A673 (cell line): ENCODE measurements around the gene FHIP2A. TPM values are rescaled to one million over a fixed set of nuclear protein-coding genes. Genes with fewer than 3 reads are reported as not detected.

Source experiments
- BruUV-seq: library from RNA; stranded (reverse); fragments of 400-500 nt; replicated peaks from 2 replicates; lab custom pipeline; 2021; lab: Mats Ljungman, UMichigan
- CTCF ChIA-PET: fragments of 300-600 bp; sonication (Branson Sonifier 250); formaldehyde crosslinking; loops from one replicate; lab custom pipeline; 2022; ENCODE audit warnings: antibody characterized with exemption; lab: Charles Lee
- POLR2A ChIA-PET: fragments of 300-600 bp; sonication (Branson Sonifier 250); formaldehyde crosslinking; loops from one replicate; lab custom pipeline; 2022; ENCODE audit warnings: antibody characterized with exemption; ENCODE audit not compliant: low non-redundant PET; lab: Charles Lee
- DNase-seq: peaks from one replicate; pipeline ENCODE4 v3.0.0-alpha.2; 2015; ENCODE audit warnings: low spot score
- H3K27ac ChIP-seq: fragments of 200-600 bp; sonication (generic); 2 replicates; pipeline ENCODE4 v1.5.1; 2016; ENCODE audit warnings: mixed run types, low read depth, mild to moderate bottlenecking, mixed read lengths, antibody characterized with exemption, low read length; ENCODE audit not compliant: poor library complexity, severe bottlenecking
- H3K27me3 ChIP-seq: fragments of 200-600 bp; sonication (generic); replicated peaks from 2 replicates; pipeline ENCODE4 v1.6.1; 2017; ENCODE audit warnings: mixed run types, low read depth, mild to moderate bottlenecking, mixed read lengths, antibody characterized with exemption, low read length; ENCODE audit not compliant: insufficient read depth, poor library complexity
- H3K36me3 ChIP-seq: fragments of 200-600 bp; sonication (generic); 2 replicates; pipeline ENCODE4 v1.6.1; 2016; ENCODE audit warnings: mixed run types, mild to moderate bottlenecking, mixed read lengths, antibody characterized with exemption, low read length; ENCODE audit not compliant: insufficient read depth, poor library complexity, severe bottlenecking
- H3K4me1 ChIP-seq: fragments of 200-600 bp; sonication (generic); 2 replicates; pipeline ENCODE4 v1.6.1; 2017; ENCODE audit warnings: mixed run types, mild to moderate bottlenecking, mixed read lengths, antibody characterized with exemption, low read length; ENCODE audit not compliant: insufficient read depth, poor library complexity, severe bottlenecking
- H3K4me3 ChIP-seq: fragments of 200-600 bp; sonication (generic); 2 replicates; pipeline ENCODE4 v1.5.1; 2016; ENCODE audit warnings: low read depth, mixed run types, mild to moderate bottlenecking, mixed read lengths, low read length; ENCODE audit not compliant: poor library complexity, severe bottlenecking
- H3K9me3 ChIP-seq: fragments of 200-600 bp; sonication (generic); 2 replicates; pipeline ENCODE4 v1.6.1; 2016; ENCODE audit warnings: mixed run types, low read depth, mild to moderate bottlenecking, mixed read lengths, antibody characterized with exemption, low read length; ENCODE audit not compliant: poor library complexity, severe bottlenecking
- CTCF ChIP-seq: fragments of 300-800, 200-600 bp; sonication (generic); conservative IDR thresholded peaks from 2 replicates; pipeline ENCODE4 v1.5.1; 2017; ENCODE audit warnings: low read depth, mild to moderate bottlenecking, antibody characterized with exemption, low read length, moderate library complexity, mixed read lengths
- EZH2 ChIP-seq: fragments of 200-600 bp; sonication (generic); IDR thresholded peaks from 2 replicates; pipeline ENCODE4 v1.6.1; 2017; ENCODE audit warnings: borderline replicate concordance, low read depth, mild to moderate bottlenecking, mixed read lengths, antibody characterized with exemption, low read length; ENCODE audit not compliant: poor library complexity, severe bottlenecking
- intact Hi-C: fragments of 100-400 bp; cut with micrococcal nuclease; formaldehyde crosslinking; loops from one replicate; pipeline ENCODE4 v1.10.0; 2022; ENCODE audit not compliant: unreplicated experiment
- total RNA-seq: library from RNA; stranded (reverse); gene quantifications from 2 replicates; pipeline ENCODE4 v1.2.3, GENCODE V29; 2021

The FHIP2A gene
- total RNA-seq, 1 experiment from 2014 or later = 14.4 TPM

DNA sequence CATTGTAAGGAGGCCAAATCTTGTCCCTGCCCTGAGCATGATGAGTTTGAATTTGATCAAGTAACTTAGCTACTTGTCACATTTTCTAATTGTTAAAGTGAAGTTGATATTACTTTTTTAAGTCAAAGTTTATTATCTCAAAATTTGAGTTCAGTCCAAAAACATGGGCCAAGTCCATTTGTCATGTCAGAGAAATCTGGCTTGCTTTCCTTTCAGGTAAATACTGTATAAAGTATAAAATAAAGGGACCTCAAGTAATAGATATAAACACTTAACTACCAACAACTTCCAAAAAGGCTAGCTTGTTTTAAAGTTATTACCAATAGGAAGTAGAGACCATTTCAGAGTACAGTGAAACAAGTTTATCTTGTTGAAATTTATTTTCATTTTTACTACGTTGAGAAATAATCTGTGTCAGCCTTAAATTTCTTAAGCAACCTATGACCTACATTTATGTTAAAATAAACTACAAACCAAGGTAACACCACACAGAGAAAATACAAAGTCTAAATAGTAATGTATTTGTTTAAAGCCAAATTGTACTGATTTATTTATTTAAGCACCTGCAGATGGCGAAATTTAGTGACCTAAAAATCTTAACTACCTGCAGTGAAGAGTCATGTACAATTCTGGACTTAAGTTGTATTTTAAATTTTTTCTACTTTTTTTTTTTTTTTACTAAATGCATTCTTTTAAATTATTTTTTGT is 36.5 kb downstream of the FHIP2A start:
- no peaks in the 10 kb centered on the region for H3K27me3 ChIP-seq
- POLR2A ChIA-PET = no interaction called here
- peaks cover 39% of the 10 kb centered on the region for H3K36me3 ChIP-seq
- intact Hi-C loops = no loop called here
- no peak for TF ChIP-seq EZH2
- no peak for TF ChIP-seq CTCF
- H3K4me3 ChIP-seq = no peak overlapping the region
- DNase-seq = no peak
- H3K4me1 ChIP-seq = no peaks in the 10 kb centered on the region
- CTCF ChIA-PET = no interaction called here
- no peaks in the 10 kb centered on the region for H3K9me3 ChIP-seq
- no TSS peak for BruUV-seq
- no peak overlapping the region for H3K27ac ChIP-seq

- no TSS peak for BruUV-seq
- Histone ChIP-seq H3K27ac (no peak overlapping the region), H3K36me3 (peaks cover 41% of the 10 kb centered on the region), H3K9me3 (no peaks in the 10 kb centered on the region), H3K27me3 (no peaks in the 10 kb centered on the region), H3K4me1 (no peaks in the 10 kb centered on the region), H3K4me3 (no peak overlapping the region)
- no peak for TF ChIP-seq EZH2
- TF ChIP-seq CTCF = no peak
- ChIA-PET POLR2A (no interaction called here), CTCF (no interaction called here)
- DNase-seq = no peak
- intact Hi-C loops = no loop called here
Observed at GRCh38 chr10:114859222-114859621, 37.6 kb downstream of the FHIP2A start.

DNA sequence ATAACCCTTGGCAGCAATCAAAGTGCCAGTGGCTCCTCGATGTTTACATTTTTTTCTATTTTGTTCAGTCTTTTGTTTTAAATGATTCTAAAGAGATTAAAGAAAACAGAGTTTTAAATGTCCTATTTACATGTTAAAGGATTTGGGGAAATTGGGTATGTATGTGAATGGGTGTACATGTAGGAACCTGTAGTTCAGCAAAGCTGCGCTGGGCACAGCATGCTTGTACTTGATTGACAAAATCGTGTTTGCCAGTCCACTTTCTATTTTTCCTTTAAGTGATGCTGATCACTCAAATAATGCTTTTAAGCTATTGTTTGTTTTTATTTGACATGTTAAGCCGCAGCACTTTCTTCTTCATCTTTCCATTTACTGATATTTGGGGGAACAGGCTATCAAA is 40.9 kb downstream of the FHIP2A start:
- TF ChIP-seq CTCF (no peak), EZH2 (no peak)
- Histone ChIP-seq H3K4me3 (no peak overlapping the region), H3K36me3 (peaks cover 17% of the 10 kb centered on the region), H3K9me3 (no peaks in the 10 kb centered on the region), H3K4me1 (no peaks in the 10 kb centered on the region), H3K27ac (no peak overlapping the region), H3K27me3 (no peaks in the 10 kb centered on the region)
- POLR2A ChIA-PET = no interaction called here
- BruUV-seq = no TSS peak
- intact Hi-C loops = no loop called here
- CTCF ChIA-PET = no interaction called here
- DNase-seq = no peak
